HepG2 (cell line): ENCODE measurements around the gene LDHAL6B. TPM values are rescaled to one million over a fixed set of nuclear protein-coding genes. Genes with fewer than 3 reads are reported as not detected.

Source experiments
- ATAC-seq: fragments of 200-7000 bp; cut with Tn5 transposase; 3 replicates; pipeline ENCODE4 v1.9.1; 2020; ENCODE audit warnings: mild to moderate bottlenecking, moderate library complexity
- BruUV-seq: library from RNA; stranded (reverse); fragments of 400-500 nt; replicated peaks from 2 replicates; lab custom pipeline; 2021; lab: Mats Ljungman, UMichigan
- CTCF ChIA-PET: fragments of 300-600 bp; formaldehyde crosslinking; extraction: SDS; loops from one replicate; lab custom pipeline; 2021; ENCODE audit warnings: low total read pairs, inconsistent platforms, low intra/inter-chr PET ratio; lab: Yijun Ruan, JAX
- POLR2A ChIA-PET: fragments of 350-600 bp; sonication (Branson Sonifier 250); formaldehyde crosslinking; loops from one replicate; lab custom pipeline; 2020; ENCODE audit warnings: antibody characterized with exemption, inconsistent platforms; lab: Yijun Ruan, JAX
- DNase-seq: peaks from one replicate; pipeline ENCODE4 v3.0.0-alpha.2; 2015; ENCODE audit warnings: low spot score
- FAIRE-seq: peaks from 3 replicates; lab custom pipeline; 2011; peaks lifted over from hg19 to GRCh38; lab: Jason Lieb, UNC
- H2AFZ ChIP-seq: one replicate; pipeline ENCODE4 v1.6.1; 2011; ENCODE audit warnings: low read length, inconsistent platforms
- H3K27ac ChIP-seq: fragments of 300-600 bp; 3 replicates; pipeline ENCODE4 v1.8.0; 2011; ENCODE audit warnings: mixed run types, mild to moderate bottlenecking, mixed read lengths, low read length, inconsistent platforms; ENCODE audit not compliant: insufficient read depth; ENCODE audit errors: extremely low read length
- H3K27me3 ChIP-seq, 2 experiments: fragments of 200-600 bp in 1 of 2; 2 replicates in 1 of 2; 3 replicates in 1 of 2; pipeline versions ENCODE4 v1.6.0 to v1.8.0; 2011; ENCODE audit warnings: low read length in 2 of 2, mild to moderate bottlenecking in 2 of 2, moderate library complexity in 2 of 2, inconsistent platforms in 1 of 2; ENCODE audit not compliant: insufficient read depth in 2 of 2, control insufficient read depth in 1 of 2
- H3K36me3 ChIP-seq, 2 experiments: fragments of 200-600 bp in 1 of 2; replicated peaks in 1 of 2; 2 replicates in 1 of 2; 3 replicates in 1 of 2; pipeline versions ENCODE4 v1.5.1 to v1.8.0; 2011; ENCODE audit warnings: low read length in 2 of 2, inconsistent platforms in 1 of 2; ENCODE audit not compliant: insufficient read depth in 2 of 2, control insufficient read depth in 1 of 2
- H3K4me1 ChIP-seq: 2 replicates; pipeline ENCODE4 v1.5.1; 2012; ENCODE audit warnings: low read length, inconsistent platforms; ENCODE audit not compliant: insufficient read depth
- H3K4me2 ChIP-seq: 2 replicates; pipeline ENCODE4 v1.6.0; 2011; ENCODE audit warnings: low read depth, low read length, inconsistent platforms
- H3K4me3 ChIP-seq, 3 experiments: fragments of 200-600 bp in 1 of 3; sonication (generic), shearing (Covaris generic) in 1 of 3; replicated peaks in 1 of 3; 2 replicates each; pipeline ENCODE4 v1.5.1; 2011 to 2016; ENCODE audit warnings: low read length in 3 of 3, inconsistent platforms in 2 of 3, low read depth in 2 of 3, mild to moderate bottlenecking in 2 of 3, control low read depth in 1 of 3, mixed read lengths in 1 of 3; ENCODE audit not compliant: insufficient read depth in 1 of 3
- H3K79me2 ChIP-seq: one replicate; pipeline ENCODE4 v1.6.1; 2011; ENCODE audit warnings: low read length, inconsistent platforms; ENCODE audit not compliant: insufficient read depth
- H3K9ac ChIP-seq: 2 replicates; pipeline ENCODE4 v1.6.0; 2011; ENCODE audit warnings: mild to moderate bottlenecking, low read depth, low read length, inconsistent platforms; ENCODE audit not compliant: insufficient read depth
- H3K9me3 ChIP-seq: 2 replicates; pipeline ENCODE4 v1.5.1; 2012; ENCODE audit warnings: mild to moderate bottlenecking, low read length
- H4K20me1 ChIP-seq: 2 replicates; pipeline ENCODE4 v1.6.0; 2011; ENCODE audit warnings: inconsistent platforms, mild to moderate bottlenecking, low read length, moderate library complexity; ENCODE audit not compliant: insufficient read depth
- CCDC6 ChIP-seq: sonication (generic); formaldehyde crosslinking; IDR thresholded peaks from 2 replicates; pipeline ENCODE4 v1.8.1; 2022; ENCODE audit warnings: mild to moderate bottlenecking, missing genetic modification reagents, moderate library complexity
- CHD4 ChIP-seq: fragments of 200-600 bp; sonication (generic); IDR thresholded peaks from 2 replicates; pipeline ENCODE4 v1.7.0; 2017; ENCODE audit warnings: mild to moderate bottlenecking, low read length, borderline replicate concordance
- ETV5 ChIP-seq: IDR thresholded peaks from 2 replicates; pipeline ENCODE4 v1.6.1; 2018; ENCODE audit warnings: missing biosample characterization, missing genetic modification reagents, inconsistent platforms, borderline replicate concordance
- FOXA3 ChIP-seq: IDR thresholded peaks from 2 replicates; pipeline ENCODE4 v1.6.1; 2016; ENCODE audit warnings: missing genetic modification reagents, missing compliant biosample characterization
- FOXC1 ChIP-seq: sonication (generic); formaldehyde crosslinking; IDR thresholded peaks from 2 replicates; pipeline ENCODE4 v1.8.0; 2022; ENCODE audit warnings: mild to moderate bottlenecking, missing genetic modification reagents, borderline replicate concordance
- MTF2 ChIP-seq: sonication (generic); formaldehyde crosslinking; IDR thresholded peaks from 2 replicates; pipeline ENCODE4 v1.5.0; 2020; ENCODE audit warnings: missing genetic modification reagents, borderline replicate concordance
- RARA ChIP-seq: IDR thresholded peaks from 2 replicates; pipeline ENCODE4 v1.6.1; 2016; ENCODE audit warnings: missing genetic modification reagents, missing compliant biosample characterization
- RFX1 ChIP-seq: fragments of 450-650 bp; IDR thresholded peaks from 2 replicates; pipeline ENCODE4 v1.6.1; 2017
- SMAD3 ChIP-seq: sonication (generic); formaldehyde crosslinking; IDR thresholded peaks from 2 replicates; pipeline ENCODE4 v1.4.0; 2020; ENCODE audit warnings: missing genetic modification reagents
- SOX13 ChIP-seq, 3 experiments: fragments of 450-650 bp in 1 of 3; sonication (generic) in 1 of 3; formaldehyde crosslinking in 1 of 3; IDR thresholded peaks in 2 of 3; conservative IDR thresholded peaks in 1 of 3; 2 replicates each; pipeline versions ENCODE4 v1.5.0 to v1.6.1; 2016 to 2020; ENCODE audit warnings: antibody characterized with exemption in 1 of 3, mild to moderate bottlenecking in 1 of 3, missing compliant biosample characterization in 1 of 3, missing genetic modification reagents in 1 of 3, moderate library complexity in 1 of 3
- ZFP90 ChIP-seq: sonication (generic); formaldehyde crosslinking; IDR thresholded peaks from 2 replicates; pipeline ENCODE4 v1.8.0; 2022; ENCODE audit warnings: missing genetic modification reagents, mild to moderate bottlenecking, inconsistent platforms, borderline replicate concordance
- ZNF12 ChIP-seq: sonication (generic); formaldehyde crosslinking; IDR thresholded peaks from 2 replicates; pipeline ENCODE4 v1.5.0; 2020; ENCODE audit warnings: missing genetic modification reagents
- WGBS: methylation state at CpG from one replicate; pipeline ENCODE4 v1.1.6; 2017; ENCODE audit warnings: low lambda C conversion rate; 5-methylcytosine and 5-hydroxymethylcytosine counted together
- in situ Hi-C: cut with HindIII; loops from 2 replicates; pipeline ENCODE4 v1.10.0; 2017; ENCODE audit warnings: low pct_unique_long_range_greater_than_20kb; ENCODE audit not compliant: extremely low pct_ligation_motif_present
- intact Hi-C: fragments of 100-400 bp; cut with micrococcal nuclease; formaldehyde crosslinking; loops from one replicate; pipeline ENCODE4 v1.10.0; 2022; ENCODE audit not compliant: unreplicated experiment
- polyA plus RNA-seq, 8 experiments: library from polyadenylated mRNA; depleted of rRNA in 3 of 8; stranded (reverse) in 7 of 8; unstranded in 1 of 8; fragments of >200 nt; fragmentation: Illumina TruSeq in 4 of 8; extraction: Trizol in 4 of 8; gene quantifications; 2 replicates each; pipeline versions ENCODE4 v1.2.1 to v1.2.3, GENCODE V29; 2011 to 2016; ENCODE audit warnings: low read depth in 4 of 8, missing spikeins in 1 of 8, mixed read lengths in 1 of 8; ENCODE audit not compliant: insufficient read depth in 1 of 8
- total RNA-seq, 5 experiments: library from RNA; depleted of rRNA; stranded (reverse); fragments of >200 nt; fragmentation: Illumina TruSeq; extraction: Trizol; gene quantifications; 2 replicates each; pipeline ENCODE4 v1.2.3, GENCODE V29; 2016; ENCODE audit warnings: low read depth in 1 of 5
- TF ChIP-seq, protein P1 (sequence below): sonication (generic); formaldehyde crosslinking; IDR thresholded peaks from 2 replicates; pipeline ENCODE4 v1.9.0; 2022; ENCODE audit warnings: low read depth, missing genetic modification reagents
- TF ChIP-seq, protein P2 (sequence below): sonication (generic); formaldehyde crosslinking; IDR thresholded peaks from 2 replicates; pipeline ENCODE4 v1.4.0; 2020; ENCODE audit warnings: mild to moderate bottlenecking, missing genetic modification reagents
- TF ChIP-seq, protein P3 (sequence below): sonication (generic); formaldehyde crosslinking; IDR thresholded peaks from 2 replicates; pipeline ENCODE4 v1.5.1; 2020; ENCODE audit warnings: mild to moderate bottlenecking, moderate library complexity, missing genetic modification reagents
- TF ChIP-seq, protein P4 (sequence below): sonication (generic); formaldehyde crosslinking; IDR thresholded peaks from 2 replicates; pipeline ENCODE4 v1.4.0; 2020; ENCODE audit warnings: mild to moderate bottlenecking, missing genetic modification reagents
- TF ChIP-seq, protein P5 (sequence below): sonication (generic); formaldehyde crosslinking; IDR thresholded peaks from 2 replicates; pipeline ENCODE4 v1.4.0; 2020; ENCODE audit warnings: mild to moderate bottlenecking, missing genetic modification reagents

The LDHAL6B gene
- total and polyA plus RNA-seq, 2 of the 13 experiments (the other 11 are each of a cell fraction or from before 2014, with no cell fraction given), result not detected

DNA sequence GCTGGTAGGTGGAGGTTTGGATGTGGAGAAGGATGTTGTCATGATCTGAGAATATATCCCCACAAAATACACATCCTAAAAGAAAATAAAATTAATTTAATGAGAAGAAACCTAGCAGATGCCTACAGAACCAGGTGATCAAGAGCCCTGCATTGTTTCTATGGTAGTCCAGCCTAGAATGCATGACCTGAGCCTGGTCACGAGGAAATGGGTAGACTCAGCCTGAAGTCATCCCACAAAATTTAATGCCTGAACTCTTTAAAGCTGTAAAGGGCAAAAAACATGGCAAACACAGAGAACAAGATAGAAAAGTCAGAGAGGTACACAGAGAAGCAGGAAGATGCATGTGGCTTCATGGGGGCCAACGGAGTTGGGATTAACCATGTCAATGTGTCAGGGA, 36.0 kb downstream of the LDHAL6B start (continued):
- TF ChIP-seq SMAD3 (no peak), CCDC6 (CRISPR knock-in tag) (no peak), ZNF12 (no peak), SOX13 (IDR thresholded peaks at IDR 0.05) (no peak), SOX13 (CRISPR knock-in tag; conservative IDR thresholded peaks at IDR 0.05 in 1 of 2, IDR thresholded peaks at IDR 0.05 in 1 of 2) (no peak), ETV5 (no peak), ZFP90 (CRISPR knock-in tag) (no peak), FOXC1 (no peak), FOXA3 (CRISPR knock-in tag) (no peak), MTF2 (no peak)
- TF ChIP-seq, protein P1, sequence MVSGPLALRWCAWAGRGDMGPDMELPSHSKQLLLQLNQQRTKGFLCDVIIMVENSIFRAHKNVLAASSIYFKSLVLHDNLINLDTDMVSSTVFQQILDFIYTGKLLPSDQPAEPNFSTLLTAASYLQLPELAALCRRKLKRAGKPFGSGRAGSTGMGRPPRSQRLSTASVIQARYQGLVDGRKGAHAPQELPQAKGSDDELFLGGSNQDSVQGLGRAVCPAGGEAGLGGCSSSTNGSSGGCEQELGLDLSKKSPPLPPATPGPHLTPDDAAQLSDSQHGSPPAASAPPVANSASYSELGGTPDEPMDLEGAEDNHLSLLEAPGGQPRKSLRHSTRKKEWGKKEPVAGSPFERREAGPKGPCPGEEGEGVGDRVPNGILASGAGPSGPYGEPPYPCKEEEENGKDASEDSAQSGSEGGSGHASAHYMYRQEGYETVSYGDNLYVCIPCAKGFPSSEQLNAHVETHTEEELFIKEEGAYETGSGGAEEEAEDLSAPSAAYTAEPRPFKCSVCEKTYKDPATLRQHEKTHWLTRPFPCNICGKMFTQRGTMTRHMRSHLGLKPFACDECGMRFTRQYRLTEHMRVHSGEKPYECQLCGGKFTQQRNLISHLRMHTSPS (CRISPR knock-in tag), result no peak
- TF ChIP-seq, protein P2, sequence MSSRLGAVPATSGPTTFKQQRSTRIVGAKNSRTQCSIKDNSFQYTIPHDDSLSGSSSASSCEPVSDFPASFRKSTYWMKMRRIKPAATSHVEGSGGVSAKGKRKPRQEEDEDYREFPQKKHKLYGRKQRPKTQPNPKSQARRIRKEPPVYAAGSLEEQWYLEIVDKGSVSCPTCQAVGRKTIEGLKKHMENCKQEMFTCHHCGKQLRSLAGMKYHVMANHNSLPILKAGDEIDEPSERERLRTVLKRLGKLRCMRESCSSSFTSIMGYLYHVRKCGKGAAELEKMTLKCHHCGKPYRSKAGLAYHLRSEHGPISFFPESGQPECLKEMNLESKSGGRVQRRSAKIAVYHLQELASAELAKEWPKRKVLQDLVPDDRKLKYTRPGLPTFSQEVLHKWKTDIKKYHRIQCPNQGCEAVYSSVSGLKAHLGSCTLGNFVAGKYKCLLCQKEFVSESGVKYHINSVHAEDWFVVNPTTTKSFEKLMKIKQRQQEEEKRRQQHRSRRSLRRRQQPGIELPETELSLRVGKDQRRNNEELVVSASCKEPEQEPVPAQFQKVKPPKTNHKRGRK (CRISPR knock-in tag), result no peak

DNA sequence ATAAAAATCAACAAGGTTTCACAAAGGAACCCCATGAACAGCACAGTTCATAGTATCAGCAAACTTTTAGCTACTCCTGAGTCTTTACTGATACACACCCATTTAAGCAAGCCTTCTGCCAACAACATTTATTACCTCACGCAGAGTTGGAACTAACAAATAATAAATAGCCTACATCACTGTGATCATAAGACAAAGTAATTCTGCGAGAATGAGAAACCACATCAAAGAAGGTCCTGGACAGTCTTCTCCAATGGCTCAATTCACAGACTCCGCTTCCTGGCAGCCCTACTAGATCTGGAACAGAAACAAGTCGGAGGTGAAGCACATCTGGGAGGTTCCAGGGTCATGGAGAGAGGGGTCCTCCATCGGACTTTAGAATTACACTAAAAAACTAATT, 37.0 kb downstream of the LDHAL6B start:
- no peak overlapping the region for H3K4me2 ChIP-seq
- H3K27me3 ChIP-seq, result no peaks in the 10 kb centered on the region
- POLR2A ChIA-PET, result no interaction called here
- no peaks in the 10 kb centered on the region for H3K9me3 ChIP-seq
- CTCF ChIA-PET, result no interaction called here
- H4K20me1 ChIP-seq, result no peaks in the 10 kb centered on the region
- H3K36me3 ChIP-seq, result peaks cover 0 to 3% of the 10 kb centered on the region in 2 experiments; a peak in 1 of 5 replicates
- no peak overlapping the region for H3K4me3 ChIP-seq
- intact Hi-C loops (no loop called here), in situ Hi-C loops (no loop called here)
- no peak overlapping the region for H2AFZ ChIP-seq
- BruUV-seq, result no TSS peak
- no peak overlapping the region for H3K27ac ChIP-seq
- peaks cover 6% of the 10 kb centered on the region for H3K4me1 ChIP-seq
- ATAC-seq (no peak), DNase-seq (no peak), FAIRE-seq (no peak)
- H3K9ac ChIP-seq, result no peak overlapping the region
- no peaks in the 10 kb centered on the region for H3K79me2 ChIP-seq
- 96% methylated on average over 5 of the region's 5 CpGs for WGBS
- TF ChIP-seq RFX1, result no peak
- no peak for TF ChIP-seq RARA (CRISPR knock-in tag)
- TF ChIP-seq, protein P3, sequence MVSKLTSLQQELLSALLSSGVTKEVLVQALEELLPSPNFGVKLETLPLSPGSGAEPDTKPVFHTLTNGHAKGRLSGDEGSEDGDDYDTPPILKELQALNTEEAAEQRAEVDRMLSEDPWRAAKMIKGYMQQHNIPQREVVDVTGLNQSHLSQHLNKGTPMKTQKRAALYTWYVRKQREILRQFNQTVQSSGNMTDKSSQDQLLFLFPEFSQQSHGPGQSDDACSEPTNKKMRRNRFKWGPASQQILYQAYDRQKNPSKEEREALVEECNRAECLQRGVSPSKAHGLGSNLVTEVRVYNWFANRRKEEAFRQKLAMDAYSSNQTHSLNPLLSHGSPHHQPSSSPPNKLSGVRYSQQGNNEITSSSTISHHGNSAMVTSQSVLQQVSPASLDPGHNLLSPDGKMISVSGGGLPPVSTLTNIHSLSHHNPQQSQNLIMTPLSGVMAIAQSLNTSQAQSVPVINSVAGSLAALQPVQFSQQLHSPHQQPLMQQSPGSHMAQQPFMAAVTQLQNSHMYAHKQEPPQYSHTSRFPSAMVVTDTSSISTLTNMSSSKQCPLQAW (CRISPR knock-in tag), result no peak
- TF ChIP-seq, protein P4, sequence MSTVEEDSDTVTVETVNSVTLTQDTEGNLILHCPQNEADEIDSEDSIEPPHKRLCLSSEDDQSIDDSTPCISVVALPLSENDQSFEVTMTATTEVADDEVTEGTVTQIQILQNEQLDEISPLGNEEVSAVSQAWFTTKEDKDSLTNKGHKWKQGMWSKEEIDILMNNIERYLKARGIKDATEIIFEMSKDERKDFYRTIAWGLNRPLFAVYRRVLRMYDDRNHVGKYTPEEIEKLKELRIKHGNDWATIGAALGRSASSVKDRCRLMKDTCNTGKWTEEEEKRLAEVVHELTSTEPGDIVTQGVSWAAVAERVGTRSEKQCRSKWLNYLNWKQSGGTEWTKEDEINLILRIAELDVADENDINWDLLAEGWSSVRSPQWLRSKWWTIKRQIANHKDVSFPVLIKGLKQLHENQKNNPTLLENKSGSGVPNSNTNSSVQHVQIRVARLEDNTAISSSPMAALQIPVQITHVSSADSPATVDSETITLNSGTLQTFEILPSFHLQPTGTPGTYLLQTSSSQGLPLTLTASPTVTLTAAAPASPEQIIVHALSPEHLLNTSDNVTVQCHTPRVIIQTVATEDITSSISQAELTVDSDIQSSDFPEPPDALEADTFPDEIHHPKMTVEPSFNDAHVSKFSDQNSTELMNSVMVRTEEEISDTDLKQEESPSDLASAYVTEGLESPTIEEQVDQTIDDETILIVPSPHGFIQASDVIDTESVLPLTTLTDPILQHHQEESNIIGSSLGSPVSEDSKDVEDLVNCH (CRISPR knock-in tag), result no peak
- TF ChIP-seq, protein P5, sequence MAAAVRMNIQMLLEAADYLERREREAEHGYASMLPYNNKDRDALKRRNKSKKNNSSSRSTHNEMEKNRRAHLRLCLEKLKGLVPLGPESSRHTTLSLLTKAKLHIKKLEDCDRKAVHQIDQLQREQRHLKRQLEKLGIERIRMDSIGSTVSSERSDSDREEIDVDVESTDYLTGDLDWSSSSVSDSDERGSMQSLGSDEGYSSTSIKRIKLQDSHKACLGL (CRISPR knock-in tag), result no peak
- TF ChIP-seq CHD4, result no peak
